WTC11 (cell line): ENCODE data around the gene AZIN2. TPM values are rescaled to one million over a fixed set of nuclear protein-coding genes. Genes with fewer than 3 reads are reported as not detected.

Experiments
- ATAC-seq: fragments of 200-7000 bp; cut with Tn5 transposase; 2 replicates; pipeline ENCODE4 v1.10.0; 2021; ENCODE audit warnings: mild to moderate bottlenecking, moderate library complexity
- CTCF ChIA-PET: fragments of 300-600 bp; sonication (Branson Sonifier 250); formaldehyde crosslinking; loops from one replicate; lab custom pipeline; 2021; ENCODE audit warnings: antibody characterized with exemption; lab: Charles Lee
- POLR2A ChIA-PET: fragments of 350-600 bp; sonication (Branson Sonifier 250); formaldehyde crosslinking; loops from one replicate; lab custom pipeline; 2021; ENCODE audit warnings: antibody characterized with exemption; lab: Charles Lee
- DNase-seq: peaks from one replicate; pipeline ENCODE4 v3.0.0; 2021; ENCODE audit warnings: low spot score
- H3K27ac Mint-ChIP-seq: 2 replicates; pipeline ENCODE4 v1.8.0; 2021; ENCODE audit warnings: mixed read lengths
- H3K27me3 Mint-ChIP-seq: 2 replicates; pipeline ENCODE4 v1.8.0; 2021; ENCODE audit warnings: low read depth, mild to moderate bottlenecking, moderate library complexity, mixed read lengths
- H3K36me3 Mint-ChIP-seq: 2 replicates; pipeline ENCODE4 v1.8.0; 2021; ENCODE audit warnings: mixed read lengths
- H3K4me1 Mint-ChIP-seq: 2 replicates; pipeline ENCODE4 v1.8.0; 2022; ENCODE audit warnings: mixed read lengths
- H3K4me3 Mint-ChIP-seq: 2 replicates; pipeline ENCODE4 v1.8.0; 2021; ENCODE audit warnings: mild to moderate bottlenecking, moderate library complexity, mixed read lengths
- H3K9me3 Mint-ChIP-seq: 2 replicates; pipeline ENCODE4 v1.8.0; 2021; ENCODE audit warnings: mixed read lengths
- ATF1 ChIP-seq: sonication (generic); formaldehyde crosslinking; IDR thresholded peaks from 2 replicates; pipeline ENCODE4 v1.8.1; 2023; ENCODE audit warnings: mild to moderate bottlenecking, moderate library complexity, missing genetic modification reagents
- ATF2 ChIP-seq: sonication (generic); formaldehyde crosslinking; IDR thresholded peaks from 2 replicates; pipeline ENCODE4 v1.8.1; 2022; ENCODE audit warnings: low read depth, missing genetic modification reagents, borderline replicate concordance
- CREB1 ChIP-seq: sonication (generic); formaldehyde crosslinking; IDR thresholded peaks from 2 replicates; pipeline ENCODE4 v1.8.0; 2023; ENCODE audit warnings: mild to moderate bottlenecking, missing genetic modification reagents
- FOXP4 ChIP-seq: sonication (generic); formaldehyde crosslinking; IDR thresholded peaks from 2 replicates; pipeline ENCODE4 v1.8.0; 2022; ENCODE audit warnings: mild to moderate bottlenecking, missing genetic modification reagents
- HMGA2 ChIP-seq: fragments of 250-450 bp; sonication (Bioruptor Pico); IDR thresholded peaks from 2 replicates; pipeline ENCODE4 v1.4.0; 2021; ENCODE audit warnings: mild to moderate bottlenecking, moderate library complexity
- HMGXB4 ChIP-seq: sonication (generic); formaldehyde crosslinking; IDR thresholded peaks from 2 replicates; pipeline ENCODE4 v1.8.1; 2023; ENCODE audit warnings: mild to moderate bottlenecking, moderate library complexity, missing genetic modification reagents
- JAZF1 ChIP-seq: fragments of 250-450 bp; sonication (Bioruptor Pico); IDR thresholded peaks from 2 replicates; pipeline ENCODE4 v1.9.0; 2021; ENCODE audit warnings: moderate library complexity, mild to moderate bottlenecking, inconsistent platforms
- MAX ChIP-seq: sonication (generic); formaldehyde crosslinking; IDR thresholded peaks from 2 replicates; pipeline ENCODE4 v1.8.0; 2022; ENCODE audit warnings: mild to moderate bottlenecking, missing genetic modification reagents
- NR1H2 ChIP-seq: sonication (generic); formaldehyde crosslinking; IDR thresholded peaks from 2 replicates; pipeline ENCODE4 v1.9.0; 2021; ENCODE audit warnings: mild to moderate bottlenecking, moderate library complexity, missing genetic modification reagents
- PRDM15 ChIP-seq: sonication (generic); formaldehyde crosslinking; IDR thresholded peaks from 2 replicates; pipeline ENCODE4 v1.8.0; 2022; ENCODE audit warnings: missing genetic modification reagents
- PRRX2 ChIP-seq: fragments of 250-450 bp; sonication (Bioruptor Pico); IDR thresholded peaks from 2 replicates; pipeline ENCODE4 v1.8.0; 2021; ENCODE audit warnings: mild to moderate bottlenecking
- TP53 ChIP-seq: sonication (generic); formaldehyde crosslinking; IDR thresholded peaks from 2 replicates; pipeline ENCODE4 v1.8.1; 2023; ENCODE audit warnings: mild to moderate bottlenecking, missing genetic modification reagents
- ZMAT4 ChIP-seq: fragments of 250-450 bp; sonication (Bioruptor Pico); IDR thresholded peaks from 2 replicates; pipeline ENCODE4 v1.9.0; 2021; ENCODE audit warnings: mild to moderate bottlenecking
- ZNF138 ChIP-seq: sonication (generic); formaldehyde crosslinking; conservative IDR thresholded peaks from 2 replicates; pipeline ENCODE4 v1.8.1; 2022; ENCODE audit warnings: mild to moderate bottlenecking, moderate library complexity, missing genetic modification reagents
- ZNF532 ChIP-seq: fragments of 250-450 bp; sonication (Bioruptor Pico); IDR thresholded peaks from 2 replicates; pipeline ENCODE4 v1.9.0; 2021; ENCODE audit warnings: mild to moderate bottlenecking, borderline replicate concordance
- total RNA-seq: library from RNA; stranded (reverse); gene quantifications from 3 replicates; pipeline ENCODE4 v1.2.3, GENCODE V29; 2021

Gene AZIN2
- total RNA-seq, 1 experiment from 2014 or later = 1.7 TPM

- ATAC-seq (peak; percentile 10; the same call in 1 of the 2 replicates), DNase-seq (no peak)
- TF ChIP-seq MAX (CRISPR knock-in tag) (no peak), ATF2 (CRISPR knock-in tag) (no peak), ZNF138 (CRISPR knock-in tag) (no peak), ZMAT4 (CRISPR knock-in tag) (no peak), TP53 (CRISPR knock-in tag) (no peak), CREB1 (CRISPR knock-in tag) (no peak), PRRX2 (CRISPR knock-in tag) (no peak), HMGA2 (CRISPR knock-in tag) (no peak), HMGXB4 (no peak), ZNF532 (CRISPR knock-in tag) (no peak), ATF1 (CRISPR knock-in tag) (no peak)
- peaks cover 16% of the 10 kb centered on the region for H3K36me3 Mint-ChIP-seq
- no peak overlapping the region for H3K4me3 Mint-ChIP-seq
- H3K4me1 Mint-ChIP-seq = peaks cover 53% of the 10 kb centered on the region
- CTCF ChIA-PET = interaction anchor here (1.0 to 2.2 kb wide), 7 partner anchors 13 to 42 kb away, joined by 3 to 17 read pairs (median 6); partner anchors contain the start of gene TRIM62
- no peaks in the 10 kb centered on the region; the same call in 1 of the 2 replicates for H3K27me3 Mint-ChIP-seq
- POLR2A ChIA-PET = no interaction called here
- H3K9me3 Mint-ChIP-seq = peaks cover 3% of the 10 kb centered on the region; the same call in 1 of the 2 replicates
- peak overlapping the region; percentile 27; the same call in 1 of the 2 replicates for H3K27ac Mint-ChIP-seq
Observed at GRCh38 chr1:33168556-33169289, 87.8 kb downstream of the AZIN2 start.

- ChIA-PET POLR2A (interaction anchor here (0.8 kb wide), 1 partner anchor 22 kb away, joined by 3 read pairs; no protein-coding TSS in a partner anchor), CTCF (interaction anchor here (1.2 to 2.2 kb wide), 6 partner anchors 12 to 42 kb away, joined by 3 to 17 read pairs (median 6); partner anchors contain the start of gene TRIM62)
- H3K27me3 Mint-ChIP-seq = no peaks in the 10 kb centered on the region; the same call in 1 of the 2 replicates
- peaks cover 3% of the 10 kb centered on the region; the same call in 1 of the 2 replicates for H3K9me3 Mint-ChIP-seq
- peaks cover 16% of the 10 kb centered on the region for H3K36me3 Mint-ChIP-seq
- H3K4me1 Mint-ChIP-seq = peaks cover 46% of the 10 kb centered on the region
- ATAC-seq (no peak), DNase-seq (no peak)
- no peak overlapping the region for H3K4me3 Mint-ChIP-seq
- H3K27ac Mint-ChIP-seq = peak overlapping the region; percentile 27; the same call in 1 of the 2 replicates
- TF ChIP-seq NR1H2 (CRISPR knock-in tag) = no peak
- no peak for TF ChIP-seq FOXP4
- TF ChIP-seq PRDM15 (CRISPR knock-in tag) = no peak
- TF ChIP-seq JAZF1 (CRISPR knock-in tag) = no peak
Observed at GRCh38 chr1:33169290-33170055, 88.5 kb downstream of the AZIN2 start.
